ENCODE data around the gene GNPTAB. TPM values are rescaled to one million over a fixed set of nuclear protein-coding genes. Genes with fewer than 3 reads are reported as not detected.

The GNPTAB gene
- total and polyA plus RNA-seq, 2 of the 8 experiments (the other 6 are each of a cell fraction or from before 2014, with no cell fraction given): 21.5 to 51.3 TPM

DNA sequence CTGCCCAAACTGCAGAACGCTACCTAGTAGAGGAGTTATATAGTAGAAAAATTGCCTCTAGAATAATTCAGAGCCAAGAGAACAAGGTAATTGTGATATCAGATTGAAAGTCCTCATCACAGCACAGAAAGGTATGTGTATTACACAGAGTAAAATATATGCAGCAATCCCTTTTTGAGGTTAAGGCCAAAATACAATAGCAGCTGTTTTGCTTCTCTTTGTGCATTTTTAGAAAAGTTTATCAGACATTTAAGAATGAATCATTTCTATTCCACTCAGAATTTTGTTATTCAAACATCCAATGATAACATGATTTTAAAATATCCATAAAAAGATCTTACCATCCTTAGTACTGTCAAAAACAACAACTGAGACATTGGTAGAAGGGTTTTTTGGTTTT lies 45.1 kb downstream of the GNPTAB start:
- Histone ChIP-seq H3K4ac (replicated peaks; ENCODE audit: insufficient read length, low read depth, low read length) (no peak overlapping the region), H2AK5ac (ENCODE audit: low read depth, low read length) (no peak overlapping the region), H2BK12ac (ENCODE audit: low read depth, low read length) (no peak overlapping the region), H3K27ac (ENCODE audit: low read depth, low read length) (no peak overlapping the region), H3K23ac (ENCODE audit: insufficient read length) (no peak overlapping the region), H3K56ac (replicated peaks; ENCODE audit: insufficient read length, low read depth, low read length) (no peak overlapping the region), H3K14ac (ENCODE audit: insufficient read length) (no peak overlapping the region), H3K18ac (ENCODE audit: extremely low read depth, low read length) (no peak overlapping the region), H2AFZ (ENCODE audit: low read length) (no peak overlapping the region), H3K9me3 (ENCODE audit: insufficient read depth in 2 of 2, low read depth in 1 of 2, low read length in 1 of 2) (no peaks in the 10 kb centered on the region), H3K4me1 (replicated peaks in 1 of 4; ENCODE audit: control insufficient read depth in 3 of 4, insufficient read depth in 4 of 4, low read length in 3 of 4) (no peaks in the 10 kb centered on the region), H2BK5ac (ENCODE audit: low read depth, low read length) (no peak overlapping the region), H4K8ac (ENCODE audit: extremely low read depth, insufficient read depth, low read length) (no peak overlapping the region), H3K23me2 (ENCODE audit: low read depth, low read length) (no peaks in the 10 kb centered on the region), H3K79me1 (ENCODE audit: low read depth, low read length) (no peaks in the 10 kb centered on the region), H2BK15ac (ENCODE audit: low read length) (no peak overlapping the region), H3K79me2 (ENCODE audit: control insufficient read depth in 1 of 2, insufficient read depth in 2 of 2, low read length in 2 of 2) (no peaks in the 10 kb centered on the region), H3K36me3 (ENCODE audit: control insufficient read depth in 2 of 4, insufficient read depth in 4 of 4, low read length in 3 of 4) (peaks cover 0 to 36% (median 12%) of the 10 kb centered on the region in 4 experiments; a peak in 7 of 8 replicates), H3K4me2 (ENCODE audit: insufficient read depth in 1 of 2, low read depth in 2 of 2, low read length in 2 of 2) (no peak overlapping the region), H3K27me3 (replicated peaks in 1 of 4; ENCODE audit: control insufficient read depth in 3 of 4, extremely low read depth in 1 of 4, insufficient read depth in 3 of 4, low read length in 3 of 4) (no peaks in the 10 kb centered on the region), H4K91ac (replicated peaks; ENCODE audit: insufficient read length, low read length) (no peak overlapping the region), H2BK20ac (ENCODE audit: low read length) (no peak overlapping the region), H4K20me1 (replicated peaks in 1 of 2; ENCODE audit: control insufficient read depth in 1 of 2, insufficient read depth in 2 of 2, low read length in 2 of 2) (peaks cover 0 to 2% of the 10 kb centered on the region in 2 experiments), H4K5ac (ENCODE audit: insufficient read length, low read depth, low read length) (no peak overlapping the region), H3K4me3 (ENCODE audit: extremely low read depth in 1 of 4, insufficient read depth in 2 of 4, low read depth in 3 of 4, low read length in 4 of 4) (no peak overlapping the region), H2BK120ac (replicated peaks; ENCODE audit: low read depth, low read length) (no peak overlapping the region), H3K9ac (replicated peaks in 1 of 4; ENCODE audit: extremely low read depth in 1 of 4, low read depth in 3 of 4, low read length in 3 of 4) (no peak overlapping the region)
- ChIA-PET CTCF (ENCODE audit: partially characterized antibody) (interaction anchor here (1.4 to 1.5 kb wide), 2 partner anchors 12 to 55 kb away, joined by 3 to 7 read pairs; no protein-coding TSS in a partner anchor), POLR2A (ENCODE audit: partially characterized antibody) (no interaction called here)
- 100% methylated on average over 1 of the region's 1 CpG; no CpG with 5 or more reads in 1 of the 2 experiments for WGBS, 2 experiments (ENCODE audit: extremely low coverage in 1 of 2, insufficient coverage in 1 of 2, insufficient read length in 1 of 2, insufficient replicate concordance in 2 of 2, low coverage in 1 of 2, low lambda C conversion rate in 2 of 2, missing lambda C conversion rate in 1 of 2)
- FAIRE-seq (no peak), DNase-seq (ENCODE audit: low read depth in 1 of 2, low spot score in 2 of 2) (no peak)
- TF ChIP-seq RAD21 (IDR thresholded peaks at IDR 0.05 in 1 of 2, conservative IDR thresholded peaks at IDR 0.05 in 1 of 2; ENCODE audit: low read depth in 2 of 2, low read length in 2 of 2) (no peak), BACH1 (IDR thresholded peaks at IDR 0.05; ENCODE audit: low read length) (no peak), BCL11A (IDR thresholded peaks at IDR 0.05; ENCODE audit: low read depth in 2 of 2, low read length in 2 of 2) (no peak), TEAD4 (IDR thresholded peaks at IDR 0.05; ENCODE audit: low read depth, low read length) (no peak), ZNF274 (IDR thresholded peaks at IDR 0.05; ENCODE audit: borderline replicate concordance, extremely low read depth, low read length) (no peak), GABPA (IDR thresholded peaks at IDR 0.05; ENCODE audit: borderline replicate concordance, insufficient read depth, low read length) (no peak), ATF2 (IDR thresholded peaks at IDR 0.05; ENCODE audit: low read length) (no peak), SAP30 (IDR thresholded peaks at IDR 0.05; ENCODE audit: insufficient read depth, insufficient replicate concordance, low read length) (no peak), PHF8 (conservative IDR thresholded peaks at IDR 0.05; ENCODE audit: low read depth, low read length) (no peak), CHD1 (IDR thresholded peaks at IDR 0.05; ENCODE audit: low read depth, low read length) (no peak), YY1 (IDR thresholded peaks at IDR 0.05; ENCODE audit: low read depth, low read length) (no peak), EP300 (IDR thresholded peaks at IDR 0.05; ENCODE audit: borderline replicate concordance in 1 of 2, low read depth in 2 of 2, low read length in 2 of 2) (no peak)
